Endothelial cell of hepatic sinusoid (primary cell): Measurements from ENCODE around the gene ANKRD10.
"Not testable (repeated sequence)": the region's sequence is repeated elsewhere in the genome, so short reads cannot be mapped to it uniquely, and the experiment has no call there.

Experiments
- in situ Hi-C: cut with HindIII; loops from 2 replicates; pipeline ENCODE4 v1.10.0; 2017; ENCODE audit warnings: low sequenced_read_pairs

Gene ANKRD10

DNA sequence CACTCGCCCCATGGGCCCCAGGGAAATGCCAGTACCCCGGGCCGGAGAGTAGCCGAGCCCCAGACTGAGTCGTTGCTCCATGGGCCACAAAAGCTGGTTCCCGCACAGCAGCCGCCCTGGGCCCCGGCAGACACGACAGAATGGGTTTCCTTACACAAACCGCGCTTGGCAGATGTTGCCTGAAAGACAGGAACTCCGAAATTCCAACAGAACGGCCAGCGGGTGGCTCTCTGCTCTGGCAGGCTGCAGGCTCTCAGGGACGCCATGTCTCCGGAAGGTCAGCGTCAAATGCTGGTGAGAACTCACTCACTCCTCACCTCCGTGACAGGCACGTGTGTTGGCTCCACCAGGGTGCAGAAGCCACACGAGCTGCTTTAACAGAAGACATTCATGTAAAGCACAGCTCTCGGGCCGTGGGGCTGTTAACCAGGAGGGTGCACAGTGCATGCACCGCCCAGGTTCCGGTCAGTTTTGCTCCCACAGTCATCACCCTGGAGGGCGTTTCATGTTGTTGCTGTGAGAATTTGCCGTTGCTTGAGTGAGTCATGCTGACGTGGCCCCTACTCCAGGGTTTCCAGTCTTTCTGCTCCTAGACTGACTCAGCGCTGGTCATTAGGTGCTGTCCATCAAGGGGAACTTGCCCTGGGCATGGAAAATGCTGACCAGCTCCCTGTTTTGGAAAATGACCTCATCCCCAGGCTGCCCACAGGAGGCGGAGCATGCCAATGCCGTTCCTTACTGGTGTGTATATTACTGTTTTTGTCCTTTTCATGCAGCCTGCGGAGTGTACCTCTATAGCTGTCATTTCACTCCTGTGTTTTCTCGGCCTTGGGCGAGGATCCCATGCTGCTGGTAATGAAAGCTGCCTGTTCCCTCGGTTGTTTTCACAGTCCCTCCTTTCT, 44.8 kb downstream of the ANKRD10 start:
- in situ Hi-C loops = no loop called here

DNA sequence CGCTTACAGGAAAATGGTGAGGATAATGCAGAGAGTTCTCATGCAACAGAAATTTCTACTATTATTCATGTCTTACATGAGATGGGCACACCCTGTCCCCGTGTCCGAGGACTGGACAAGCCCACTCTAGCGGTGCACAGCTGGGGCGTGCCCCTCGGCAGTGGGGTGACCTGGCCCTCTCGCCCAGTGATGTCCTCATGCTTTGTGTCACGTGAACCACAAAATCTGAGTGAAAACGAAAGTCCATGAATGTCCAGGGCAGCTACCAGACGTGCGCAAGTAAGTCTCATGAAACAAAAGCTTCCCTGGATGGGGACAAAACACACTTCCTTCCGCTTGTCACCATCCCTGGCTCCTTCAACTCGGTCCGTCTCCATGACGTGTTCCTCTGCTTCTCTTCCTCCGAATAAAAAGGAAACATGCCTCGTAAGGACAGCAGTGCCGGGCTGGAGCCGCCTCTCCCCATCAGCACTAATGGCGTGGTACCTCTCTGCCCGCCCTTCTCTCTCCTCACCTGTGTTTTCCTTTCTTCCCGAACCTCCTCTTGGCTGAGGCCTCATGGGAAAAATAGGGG, 45.6 kb downstream of the ANKRD10 start:
- in situ Hi-C loops = no loop called here

DNA sequence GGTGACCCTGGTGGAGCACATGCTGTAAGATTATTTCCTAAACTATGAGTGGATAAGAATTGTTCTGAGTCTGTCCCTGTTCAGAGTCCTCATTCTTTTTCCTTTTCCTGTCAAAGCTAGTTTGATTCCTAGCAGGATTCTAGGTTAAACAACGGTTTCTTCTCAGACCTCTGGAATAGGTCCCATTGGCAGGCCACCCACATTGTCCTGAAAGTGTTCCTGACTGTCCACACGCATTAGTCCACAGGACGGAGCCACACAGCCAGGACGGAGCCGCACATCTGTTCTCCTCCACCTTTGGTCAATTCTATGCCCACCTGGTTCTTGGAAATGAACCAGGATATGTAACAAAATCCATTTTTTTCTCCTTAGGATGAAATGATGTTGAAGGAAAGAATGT, 46.1 kb downstream of the ANKRD10 start:
- in situ Hi-C loops = no loop called here

DNA sequence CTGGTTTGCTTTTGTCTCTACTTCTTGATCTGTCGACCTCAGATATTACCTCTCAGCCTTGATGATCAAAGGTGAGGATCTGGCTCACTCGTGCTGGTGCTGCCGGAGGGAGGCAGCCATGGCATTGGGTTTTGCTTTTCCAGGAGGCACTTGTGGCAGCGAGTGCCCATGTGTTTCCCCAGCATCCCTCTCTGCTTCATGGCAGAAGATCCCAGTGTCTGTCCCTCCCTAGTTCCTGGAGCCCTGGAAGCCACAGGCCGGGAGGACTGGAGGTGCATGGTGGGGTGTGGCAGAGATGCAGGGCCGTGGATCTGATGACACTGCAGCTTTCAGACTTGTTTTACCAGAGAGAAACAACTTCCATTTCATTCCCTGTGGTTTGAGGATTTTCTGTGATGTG, 47.5 kb downstream of the ANKRD10 start:
- in situ Hi-C loops = no loop called here

DNA sequence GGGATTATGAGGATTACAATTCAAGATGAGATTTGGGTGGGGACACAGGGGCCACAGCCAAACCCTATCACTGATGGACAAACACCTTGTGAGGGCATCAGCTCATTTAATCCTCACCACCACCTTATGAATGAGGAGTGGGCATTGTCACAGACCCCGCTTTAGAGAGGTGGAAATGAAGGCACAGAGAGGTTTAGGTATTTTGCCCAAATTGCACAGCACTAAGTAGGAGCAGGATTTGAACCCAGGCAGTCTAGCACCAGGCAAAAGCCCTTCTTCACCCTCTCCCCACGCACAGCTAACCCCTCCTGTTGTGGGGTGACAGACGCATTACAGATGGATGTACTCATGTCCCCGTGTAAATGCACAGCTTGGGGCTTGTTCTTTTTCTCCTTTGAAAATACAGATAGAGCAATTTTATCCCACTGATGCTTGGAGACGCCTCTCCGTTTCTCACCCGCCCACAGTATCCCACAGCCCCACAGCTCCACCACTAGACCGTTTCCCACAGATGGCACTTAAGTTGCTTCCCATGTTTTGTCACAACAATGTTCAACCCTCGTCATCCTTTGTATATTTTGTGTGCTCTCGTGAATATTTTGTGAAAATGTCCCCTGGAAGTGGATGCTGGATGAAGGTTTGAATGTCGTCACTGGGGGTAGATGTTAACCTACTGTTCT, 48.2 kb downstream of the ANKRD10 start:
- in situ Hi-C loops = no loop called here

DNA sequence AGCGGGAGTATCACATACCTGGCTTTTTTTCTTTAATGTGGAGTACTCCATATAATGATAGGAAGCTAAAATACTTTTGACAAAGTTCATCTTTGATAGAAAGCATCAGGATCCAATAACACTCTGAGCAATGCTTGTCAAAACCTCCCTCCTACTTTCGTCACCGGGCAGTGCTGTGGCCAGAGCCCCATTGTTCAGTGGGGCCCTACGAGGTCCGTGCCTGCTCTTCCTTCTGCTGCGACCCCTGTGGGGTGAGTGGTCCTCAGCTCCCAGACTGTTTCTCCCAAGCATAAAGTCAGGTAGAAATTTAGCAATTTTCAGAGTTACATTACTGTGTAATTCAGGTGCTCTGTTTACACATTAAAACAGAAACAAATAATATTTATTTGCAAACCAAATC, 51.2 kb downstream of the ANKRD10 start:
- in situ Hi-C loops = no loop called here

DNA sequence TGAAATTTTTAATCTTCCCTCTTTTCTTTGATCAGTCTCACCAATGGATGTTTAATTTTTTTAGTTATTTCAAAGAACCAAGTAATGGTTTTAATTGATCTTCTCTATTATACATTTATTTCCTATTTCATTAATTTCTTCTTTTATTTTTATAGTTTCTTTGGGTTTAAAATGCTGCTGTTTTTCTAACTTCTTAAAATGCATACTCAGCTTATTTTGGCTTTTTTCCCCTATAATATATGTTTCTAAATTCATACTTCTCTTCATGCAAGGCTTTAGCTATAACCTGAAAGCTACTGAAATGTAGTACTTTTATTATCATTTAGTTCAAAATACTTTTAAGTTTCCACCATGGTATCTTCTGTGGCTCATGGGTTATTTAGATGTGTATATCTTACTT, 53.9 kb downstream of the ANKRD10 start:
- in situ Hi-C loops = no loop called here

DNA sequence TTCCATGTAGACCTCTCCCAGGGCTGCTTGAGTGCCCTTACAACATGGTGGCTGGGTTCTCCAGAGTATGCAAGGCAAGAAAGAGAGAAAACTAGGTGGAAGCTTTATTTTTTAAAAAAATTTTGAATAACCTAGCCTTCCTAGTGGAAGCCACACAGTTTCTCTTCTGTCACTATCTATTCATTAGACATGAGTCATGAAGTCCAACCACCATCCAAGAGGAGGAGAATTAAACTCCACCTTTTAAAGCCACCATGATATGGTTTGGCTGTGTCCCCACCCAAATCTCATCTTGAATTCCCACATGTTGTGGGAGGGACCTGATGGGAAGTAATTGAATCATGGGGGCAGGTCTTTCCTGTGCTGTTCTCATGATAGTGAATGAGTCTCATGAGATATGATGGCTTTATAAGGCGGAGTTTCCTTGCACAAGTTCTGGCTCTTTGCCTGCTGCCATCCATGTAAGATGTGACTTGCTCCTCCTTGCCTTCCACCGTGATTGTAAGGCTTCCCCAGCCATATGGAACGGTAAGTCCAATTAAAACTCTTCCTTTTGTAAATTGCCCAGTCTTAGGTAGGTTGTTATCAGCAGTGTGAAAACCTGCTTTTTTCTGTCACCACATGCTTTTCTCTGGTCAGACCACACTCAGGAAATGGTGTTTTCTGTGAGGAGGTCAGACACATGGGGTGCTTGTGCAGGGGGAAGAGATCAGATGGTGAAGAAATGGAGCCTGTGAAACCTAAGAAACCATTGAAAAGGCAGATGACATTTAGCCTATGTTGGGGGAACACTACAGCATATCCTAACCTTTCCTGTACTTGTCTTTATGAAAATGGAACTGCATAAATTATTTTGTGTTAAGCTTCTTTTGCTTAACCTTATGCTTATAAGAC, 57.7 kb downstream of the ANKRD10 start:
- in situ Hi-C loops = no loop called here

DNA sequence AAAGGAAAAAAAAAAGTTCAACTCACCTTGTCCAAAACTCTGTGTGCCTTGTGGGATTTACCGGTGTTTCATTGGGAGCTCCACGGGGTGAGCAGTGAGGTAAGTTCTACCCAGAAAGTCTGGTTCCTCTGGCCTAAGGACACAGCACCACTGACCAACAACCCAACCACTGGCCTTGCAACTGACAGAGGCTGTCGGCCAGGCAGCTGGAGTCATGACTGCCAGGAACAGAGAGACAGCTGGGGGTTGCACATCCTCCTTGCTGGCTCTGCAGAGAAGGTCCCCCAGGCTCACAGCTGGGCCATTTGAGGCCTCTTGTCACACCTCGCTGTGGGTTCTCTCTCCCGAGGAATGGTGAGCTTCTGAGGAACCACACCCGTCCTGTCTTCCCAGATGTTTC, 59.5 kb downstream of the ANKRD10 start:
- in situ Hi-C loops = no loop called here

DNA sequence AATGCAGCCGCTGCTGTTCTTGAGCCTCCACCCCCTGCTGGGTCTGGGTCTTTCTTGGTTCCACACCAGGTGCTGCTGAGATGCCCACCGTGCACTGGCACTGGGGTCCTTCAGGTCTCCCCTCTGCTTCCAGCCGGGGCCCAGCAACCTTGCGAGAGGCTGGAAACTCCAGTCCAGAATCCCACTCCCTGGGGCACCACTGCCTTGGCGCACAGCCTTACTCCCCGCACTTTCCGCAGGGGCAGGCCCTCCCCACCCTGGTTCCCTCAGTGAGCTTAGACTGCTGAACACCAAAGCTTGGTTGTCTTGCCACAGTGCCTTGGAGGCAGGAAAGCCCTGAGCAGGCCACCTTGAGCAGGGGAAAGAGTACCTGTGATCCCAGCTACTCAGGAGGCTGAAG, 60.0 kb downstream of the ANKRD10 start:
- in situ Hi-C loops = no loop called here

DNA sequence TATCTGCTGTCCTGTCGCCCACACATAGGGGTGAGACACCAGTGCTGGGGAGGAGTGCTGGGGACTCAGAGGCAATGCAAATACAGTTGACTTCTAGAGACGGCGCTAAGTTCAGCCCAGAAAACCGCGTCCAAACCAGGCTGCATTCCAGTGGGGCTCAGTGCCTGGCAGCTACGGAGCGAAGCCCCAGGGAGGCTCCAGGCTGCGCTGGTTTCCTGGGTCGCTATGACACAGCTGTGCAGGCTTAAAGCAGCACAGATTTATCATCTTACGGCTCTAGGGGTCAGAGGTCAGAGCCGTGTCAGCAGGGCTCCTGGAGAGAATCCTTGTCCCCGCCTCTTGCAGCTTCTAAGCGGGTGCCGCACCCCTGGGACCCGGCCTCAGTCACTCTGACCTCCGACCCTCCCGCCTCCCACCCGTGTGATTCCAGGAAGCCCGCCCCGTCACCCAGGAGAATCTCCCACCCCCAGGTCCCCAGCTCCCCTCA, 61.6 kb downstream of the ANKRD10 start:
- in situ Hi-C loops = no loop called here

DNA sequence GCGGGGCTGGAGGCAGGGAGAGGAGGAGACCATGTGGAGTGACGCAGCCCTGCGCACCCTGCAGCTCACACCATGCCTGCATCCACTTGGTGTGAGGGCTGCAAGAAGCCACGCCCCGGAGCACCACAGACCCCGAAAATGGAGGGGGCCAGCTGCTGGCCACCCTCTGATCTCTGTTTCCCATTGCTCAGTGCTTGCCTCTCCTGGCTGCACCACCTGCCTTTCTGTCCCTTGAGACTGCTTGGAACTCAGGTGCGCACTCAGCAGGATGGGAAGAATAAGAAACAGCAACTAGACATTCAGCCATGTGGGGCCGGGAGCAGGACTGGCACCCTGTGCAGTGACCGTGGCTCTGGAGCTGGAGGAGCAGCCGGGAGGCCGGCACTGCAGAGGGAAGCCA, 64.0 kb downstream of the ANKRD10 start:
- in situ Hi-C loops = no loop called here

DNA sequence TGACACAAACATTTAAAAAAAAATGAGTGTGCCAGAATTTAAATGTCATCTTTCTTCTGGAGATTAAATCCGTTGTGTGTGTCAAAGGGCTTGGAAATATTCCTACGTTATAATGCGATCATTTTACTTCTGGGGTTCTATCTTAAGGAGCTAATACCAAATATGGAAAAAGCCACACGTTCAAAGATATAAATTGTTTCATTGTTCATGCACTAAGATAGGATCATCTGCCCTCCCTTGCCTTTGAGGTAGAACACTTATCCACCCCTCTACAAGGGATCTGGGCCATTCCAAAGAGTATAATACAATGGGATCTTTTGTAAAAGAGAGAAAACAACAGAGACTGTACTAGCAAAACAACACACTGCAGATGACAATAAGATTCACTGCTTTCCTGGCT, 64.9 kb downstream of the ANKRD10 start:
- in situ Hi-C loops = no loop called here

DNA sequence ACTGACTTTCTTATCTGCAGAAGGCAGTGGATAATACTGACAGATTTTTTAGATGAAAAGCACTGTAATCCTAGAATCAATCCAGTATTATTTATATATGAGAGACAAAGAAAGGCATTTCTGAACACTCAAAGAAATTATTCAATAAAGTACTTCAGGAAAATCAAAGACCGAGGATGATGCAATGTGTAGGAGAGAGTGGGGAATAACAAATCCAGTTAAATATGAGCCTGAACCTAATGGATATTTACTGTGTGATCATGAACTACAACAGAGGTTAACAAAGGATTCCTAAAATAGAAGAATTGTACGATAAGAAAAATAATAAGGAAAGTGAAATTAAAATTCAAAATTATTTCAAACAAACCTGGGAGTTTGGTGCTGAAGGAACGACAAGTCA, 69.3 kb downstream of the ANKRD10 start:
- in situ Hi-C loops = no loop called here

DNA sequence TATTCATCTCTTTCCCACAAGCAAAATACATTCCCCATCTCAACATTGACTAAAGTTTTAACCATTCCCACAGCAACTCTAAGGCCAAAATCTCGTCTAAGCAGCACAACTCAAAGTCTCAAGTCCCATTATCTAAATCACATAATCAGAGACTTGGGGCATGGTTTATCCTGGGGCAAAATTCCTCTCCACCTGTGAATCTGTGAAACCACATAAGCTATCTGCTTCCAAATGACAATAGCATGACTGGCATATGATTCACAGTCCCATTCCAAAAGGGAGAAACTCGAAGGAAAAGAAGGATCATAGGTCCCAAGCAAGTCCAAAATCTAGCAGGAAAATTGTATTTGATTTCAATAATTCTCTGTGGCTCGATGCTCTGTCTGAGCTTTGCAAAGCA, 73.0 kb downstream of the ANKRD10 start:
- in situ Hi-C loops = no loop called here

DNA sequence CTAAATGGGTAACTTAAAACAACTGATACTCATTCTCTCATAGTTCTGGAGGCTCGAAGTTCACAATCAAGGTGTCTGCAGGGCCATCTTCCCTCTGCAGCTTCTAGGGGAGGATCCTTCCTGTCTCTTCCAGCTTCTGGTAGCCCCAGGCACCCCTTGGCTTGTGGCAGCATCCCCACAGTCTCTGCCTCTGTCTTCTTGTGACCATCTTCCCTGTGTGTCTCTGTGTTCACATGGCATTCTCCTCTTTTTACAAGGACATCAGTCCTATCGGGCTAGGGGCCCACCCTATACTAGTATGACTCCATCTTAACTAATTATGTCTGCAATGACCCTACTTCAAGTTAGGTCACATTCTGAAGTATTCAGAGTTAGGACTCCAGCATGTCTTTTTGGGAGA, 73.5 kb downstream of the ANKRD10 start:
- in situ Hi-C loops = no loop called here

DNA sequence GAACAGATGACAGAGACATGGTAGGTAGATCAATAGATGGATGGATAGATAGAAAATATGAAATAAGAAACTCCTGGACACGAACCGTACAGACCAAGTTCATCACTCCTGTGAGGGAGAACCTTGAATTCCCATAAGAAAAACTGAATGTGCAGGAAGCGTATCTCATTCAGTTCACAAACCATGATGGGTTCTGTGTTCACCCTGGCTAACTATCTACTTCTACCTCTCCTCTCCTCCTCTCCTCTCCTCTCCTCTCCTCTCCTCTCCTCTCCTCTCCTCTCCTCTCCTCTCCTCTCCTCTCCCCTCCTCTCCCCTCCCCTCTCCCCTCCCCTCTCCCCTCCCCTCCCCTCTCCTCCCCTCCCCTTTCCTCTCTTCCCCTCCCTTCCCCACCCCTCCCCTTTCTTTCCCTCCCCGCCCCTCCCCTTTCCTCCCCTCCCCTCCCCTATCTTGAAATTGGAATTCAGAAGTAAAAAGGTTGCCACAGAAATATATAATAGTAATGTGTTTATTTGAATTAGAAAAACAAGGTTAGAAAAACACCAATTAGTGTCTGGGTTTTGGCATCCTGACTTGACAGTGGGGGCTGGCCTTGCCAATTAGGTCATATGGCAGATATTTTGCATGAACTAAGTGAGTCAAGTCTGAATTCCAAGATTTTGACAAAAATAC, 75.9 kb downstream of the ANKRD10 start:
- in situ Hi-C loops = no loop called here

DNA sequence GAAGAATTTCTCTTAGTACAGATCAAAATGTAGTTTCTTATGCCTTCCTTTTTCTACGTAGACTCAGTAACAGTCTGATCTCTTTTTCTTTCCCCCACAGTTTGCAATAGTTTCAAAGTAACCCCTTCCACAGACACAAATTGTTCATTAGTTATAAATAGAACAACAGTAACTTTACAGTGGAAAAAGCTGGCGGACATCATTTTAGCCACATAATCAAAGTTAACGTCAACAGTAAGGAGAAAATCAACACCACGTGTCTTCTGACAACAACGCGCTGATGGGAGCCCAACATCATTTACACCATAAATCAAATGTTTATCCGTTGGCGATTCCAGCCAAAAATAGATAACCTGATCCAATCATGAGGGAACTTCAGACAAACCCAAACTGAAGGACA, 76.8 kb downstream of the ANKRD10 start:
- in situ Hi-C loops = no loop called here

DNA sequence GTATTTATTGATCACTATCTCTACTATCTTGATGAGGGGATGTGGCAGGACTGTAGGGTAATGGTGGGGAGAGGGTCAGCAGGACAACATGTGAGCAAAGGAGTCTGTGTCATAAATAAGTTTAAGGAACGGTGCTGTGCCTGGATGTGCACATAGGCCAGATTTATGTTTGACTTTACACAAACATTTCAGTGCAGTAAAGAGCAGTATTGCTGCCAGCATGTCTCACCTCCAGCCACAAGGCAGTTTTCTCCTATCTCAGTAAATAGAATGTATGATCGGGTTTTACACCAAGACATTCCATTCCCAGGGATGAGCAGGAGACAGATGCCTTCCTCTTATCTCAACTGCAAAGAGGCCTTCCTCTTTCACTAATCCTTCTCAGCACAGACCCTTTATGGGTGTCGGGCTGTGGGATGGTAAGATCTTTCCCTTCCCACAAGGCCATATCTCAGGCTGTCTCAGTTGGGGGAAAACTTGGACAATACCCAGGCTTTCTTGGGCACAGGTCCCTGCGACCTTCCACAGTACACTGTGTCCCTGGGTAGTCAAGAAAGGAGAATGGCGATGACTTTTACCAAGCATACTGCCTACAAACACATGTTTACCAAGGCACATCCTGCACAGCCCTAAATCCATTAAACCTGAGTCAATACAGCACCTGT, 77.3 kb downstream of the ANKRD10 start:
- in situ Hi-C loops = not testable (repeated sequence)

DNA sequence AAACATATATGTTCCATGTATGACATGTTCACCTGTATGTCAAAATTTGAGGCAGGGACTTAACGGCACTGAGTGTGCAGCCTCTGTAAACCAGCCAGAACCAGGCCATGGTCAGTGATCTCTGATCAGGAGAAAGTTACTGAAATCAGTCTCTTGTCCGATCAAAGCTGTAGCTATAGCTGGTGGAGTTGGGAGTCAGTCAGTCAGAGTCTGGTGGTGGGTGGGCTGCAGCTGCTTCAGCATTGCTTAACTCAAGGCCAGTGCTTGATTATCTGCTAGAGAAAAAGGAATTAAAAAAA, 78.3 kb downstream of the ANKRD10 start:
- in situ Hi-C loops = no loop called here
